K562 (cell line): ENCODE results near the gene AARS1. TPM values are rescaled to one million over a fixed set of nuclear protein-coding genes. Genes with fewer than 3 reads are reported as not detected.
A peak's percentile ranks its signal among the peaks of the same experiment; 100 is the strongest.

Source experiments
- ATAC-seq: fragments of 200-7000 bp; cut with Tn5 transposase; 3 replicates; pipeline ENCODE4 v1.9.1; 2020; ENCODE audit warnings: moderate library complexity
- BruUV-seq: library from RNA; stranded (reverse); fragments of 400-500 nt; replicated peaks from 2 replicates; lab custom pipeline; 2021; lab: Mats Ljungman, UMichigan
- CTCF ChIA-PET: fragments of 300-600 bp; formaldehyde crosslinking; extraction: SDS; loops from one replicate; lab custom pipeline; 2021; ENCODE audit warnings: low intra/inter-chr PET ratio; lab: Yijun Ruan, JAX
- POLR2A ChIA-PET: fragments of 300-600, 350-650 bp; sonication (Branson Sonifier 250); formaldehyde crosslinking; extraction: SDS; loops from one replicate; lab custom pipeline; 2021; ENCODE audit warnings: antibody characterized with exemption, inconsistent platforms; lab: Yijun Ruan, JAX
- DNase-seq, 4 experiments: peaks; one replicate each; pipeline versions ENCODE4 v3.0.0 to v3.0.0-alpha.2; 2011 to 2018; ENCODE audit warnings: low spot score in 3 of 4, mixed read lengths in 3 of 4; ENCODE audit errors: extremely low read depth in 1 of 4
- FAIRE-seq: peaks from 2 replicates; lab custom pipeline; 2011; peaks lifted over from hg19 to GRCh38; lab: Jason Lieb, UNC
- H2AFZ ChIP-seq: 2 replicates; pipeline ENCODE4 v1.6.0; 2011; ENCODE audit warnings: low read depth, low read length, control low read depth, inconsistent platforms
- H3K27ac ChIP-seq: fragments of 200-600 bp; 3 replicates; pipeline ENCODE4 v1.8.0; 2011; ENCODE audit warnings: low read depth, mild to moderate bottlenecking, control low read depth, inconsistent platforms, low read length, moderate library complexity, mixed read lengths; ENCODE audit errors: extremely low read depth
- H3K27me3 ChIP-seq, 2 experiments: fragments of 300-600 bp in 1 of 2; 2 replicates in 1 of 2; 3 replicates in 1 of 2; pipeline versions ENCODE4 v1.6.0 to v1.8.0; 2011; ENCODE audit warnings: inconsistent platforms in 2 of 2, low read length in 2 of 2, mild to moderate bottlenecking in 1 of 2, mixed read lengths in 1 of 2, moderate library complexity in 1 of 2; ENCODE audit not compliant: control insufficient read depth in 2 of 2, insufficient read depth in 2 of 2
- H3K36me3 ChIP-seq: fragments of 300-600 bp; 3 replicates; pipeline ENCODE4 v1.8.0; 2011; ENCODE audit warnings: mild to moderate bottlenecking, low read length, inconsistent platforms; ENCODE audit not compliant: control insufficient read depth, insufficient read depth
- H3K4me1 ChIP-seq, 2 experiments: fragments of 200-600 bp in 1 of 2; replicated peaks in 1 of 2; 2 replicates in 1 of 2; 3 replicates in 1 of 2; pipeline versions ENCODE4 v1.5.1 to v1.8.0; 2011; ENCODE audit warnings: inconsistent platforms in 2 of 2, low read length in 2 of 2, mild to moderate bottlenecking in 1 of 2, mixed read lengths in 1 of 2, moderate library complexity in 1 of 2; ENCODE audit not compliant: control insufficient read depth in 2 of 2, insufficient read depth in 2 of 2
- H3K4me2 ChIP-seq: 2 replicates; pipeline ENCODE4 v1.6.1; 2011; ENCODE audit warnings: low read length, control low read depth, inconsistent platforms, mixed read lengths; ENCODE audit not compliant: insufficient read depth
- H3K4me3 ChIP-seq: fragments of 200-600 bp; sonication (generic), shearing (Covaris generic); 2 replicates; pipeline ENCODE4 v1.5.1; 2016; ENCODE audit warnings: control low read depth, inconsistent platforms
- H3K79me2 ChIP-seq: fragments of 200-600 bp; 3 replicates; pipeline ENCODE4 v1.8.0; 2011; ENCODE audit warnings: low read length, inconsistent platforms; ENCODE audit not compliant: control insufficient read depth, insufficient read depth
- H3K9ac ChIP-seq, 2 experiments: 2 replicates each; pipeline versions ENCODE4 v1.6.0 to v1.6.1; 2011; ENCODE audit warnings: low read depth in 2 of 2, low read length in 2 of 2, control low read depth in 1 of 2, inconsistent platforms in 1 of 2, mild to moderate bottlenecking in 1 of 2, mixed read lengths in 1 of 2; ENCODE audit not compliant: insufficient read depth in 1 of 2
- H3K9me1 ChIP-seq: one replicate; pipeline ENCODE4 v1.6.0; 2011; ENCODE audit warnings: inconsistent platforms, mild to moderate bottlenecking, low read length, moderate library complexity; ENCODE audit not compliant: control insufficient read depth, insufficient read depth
- H3K9me3 ChIP-seq: replicated peaks from 2 replicates; pipeline ENCODE4 v1.5.1; 2011; ENCODE audit warnings: low read depth, low read length, inconsistent platforms; ENCODE audit not compliant: control insufficient read depth, insufficient read depth
- H4K20me1 ChIP-seq: replicated peaks from 2 replicates; pipeline ENCODE4 v1.6.1; 2011; ENCODE audit warnings: low read length, inconsistent platforms, mixed read lengths; ENCODE audit not compliant: control insufficient read depth, insufficient read depth
- E2F3 ChIP-seq: fragments of 250-450 bp; sonication (Bioruptor Pico); IDR thresholded peaks from 2 replicates; pipeline ENCODE4 v1.4.0; 2020; ENCODE audit warnings: mild to moderate bottlenecking
- HDGF ChIP-seq: fragments of 450-650 bp; IDR thresholded peaks from 2 replicates; pipeline ENCODE4 v1.6.1; 2016
- NFIC ChIP-seq: fragments of 450-650 bp; IDR thresholded peaks from 2 replicates; pipeline ENCODE4 v1.6.1; 2017; ENCODE audit warnings: mild to moderate bottlenecking, inconsistent platforms
- NRF1 ChIP-seq, 2 experiments: fragments of 450-650 bp; IDR thresholded peaks in 1 of 2; conservative IDR thresholded peaks in 1 of 2; 2 replicates each; pipeline ENCODE4 v1.6.1; 2014; ENCODE audit warnings: mild to moderate bottlenecking in 2 of 2
- RAD21 ChIP-seq, 2 experiments: fragments of 250-450 bp in 1 of 2; fragments of 450-650 bp in 1 of 2; sonication (Bioruptor Pico) in 1 of 2; formaldehyde crosslinking in 1 of 2; IDR thresholded peaks in 1 of 2; conservative IDR thresholded peaks in 1 of 2; 2 replicates each; pipeline versions ENCODE4 v1.4.0 to v1.8.0; 2020 to 2022; ENCODE audit warnings: mild to moderate bottlenecking in 2 of 2, moderate library complexity in 1 of 2
- SMAD4 ChIP-seq: fragments of 250-450 bp; sonication (Bioruptor Pico); conservative IDR thresholded peaks from 2 replicates; pipeline ENCODE4 v1.8.0; 2021; ENCODE audit warnings: inconsistent platforms, mild to moderate bottlenecking, moderate library complexity
- THRA ChIP-seq: fragments of 450-650 bp; IDR thresholded peaks from 2 replicates; pipeline ENCODE4 v1.6.1; 2017; ENCODE audit warnings: mild to moderate bottlenecking, moderate library complexity
- TOE1 ChIP-seq, 2 experiments: fragments of 450-650 bp in 1 of 2; sonication (generic) in 1 of 2; formaldehyde crosslinking in 1 of 2; IDR thresholded peaks; 2 replicates each; pipeline versions ENCODE4 v1.7.1 to v1.8.0; 2016 to 2022; ENCODE audit warnings: borderline replicate concordance in 2 of 2, mild to moderate bottlenecking in 2 of 2, antibody characterized with exemption in 1 of 2, inconsistent platforms in 1 of 2, low read depth in 1 of 2, missing genetic modification reagents in 1 of 2, moderate library complexity in 1 of 2
- TSHZ1 ChIP-seq: fragments of 250-450 bp; sonication (Bioruptor Pico); IDR thresholded peaks from 2 replicates; pipeline ENCODE4 v1.4.0; 2020; ENCODE audit warnings: mild to moderate bottlenecking, moderate library complexity
- ZC3H8 ChIP-seq: fragments of 450-650 bp; IDR thresholded peaks from 2 replicates; pipeline ENCODE4 v1.6.1; 2017
- ZFP1 ChIP-seq: fragments of 450-650 bp; formaldehyde crosslinking; IDR thresholded peaks from 2 replicates; pipeline ENCODE4 v1.4.0; 2020; ENCODE audit warnings: mild to moderate bottlenecking, mixed read lengths
- ZHX1 ChIP-seq: fragments of 150-350 bp; conservative IDR thresholded peaks from 2 replicates; pipeline ENCODE4 v1.6.1; 2014; ENCODE audit warnings: low read length
- WGBS: fragments of 100-300 bp; shearing (Covaris generic); methylation state at CpG from one replicate; pipeline ENCODE4 v1.1.6; 2016; ENCODE audit warnings: low coverage, mixed read lengths; ENCODE audit not compliant: insufficient coverage; ENCODE audit errors: missing lambda C conversion rate; 5-methylcytosine and 5-hydroxymethylcytosine counted together
- in situ Hi-C: fragments of 300-500 bp; cut with MboI; formaldehyde crosslinking; loops from 4 replicates; pipeline ENCODE4 v1.15.0; 2018; ENCODE audit warnings: inconsistent platforms, mixed read lengths
- intact Hi-C: fragments of 100-400 bp; cut with micrococcal nuclease; formaldehyde crosslinking; loops from 2 replicates; pipeline ENCODE4 v1.14.2; 2022
- polyA plus RNA-seq, 8 experiments: library from polyadenylated mRNA; depleted of rRNA in 4 of 8; stranded (reverse) in 5 of 8; unstranded in 3 of 8; fragments of >200 nt; fragmentation: Nextera tagmentation in 2 of 8; fragmentation: Illumina TruSeq in 1 of 8; extraction: Ambion mirVana in 2 of 8; extraction: Trizol in 1 of 8; gene quantifications; 2 replicates each; pipeline versions ENCODE4 v1.2.1 to v1.2.3, GENCODE V29; 2011 to 2014; ENCODE audit warnings: inconsistent platforms in 1 of 8, missing spikeins in 1 of 8
- total RNA-seq, 7 experiments: library from RNA; depleted of rRNA in 6 of 7; stranded (reverse); fragments of >200 nt in 6 of 7; fragmentation: Illumina TruSeq in 2 of 7; extraction: Trizol in 2 of 7; gene quantifications; 2 replicates each; pipeline versions ENCODE4 v1.2.1 to v1.2.3, GENCODE V29; 2011 to 2021; ENCODE audit warnings: low replicate concordance in 1 of 7
- TF ChIP-seq, protein P1 (sequence below): IDR thresholded peaks from 2 replicates; pipeline ENCODE4 v1.6.1; 2016; ENCODE audit warnings: missing genetic modification characterization, missing compliant biosample characterization

The AARS1 gene
- total and polyA plus RNA-seq, 9 of the 15 experiments (the other 6 are each of a cell fraction or from before 2014, with no cell fraction given): 50.1 to 235 (median 174) TPM

DNA sequence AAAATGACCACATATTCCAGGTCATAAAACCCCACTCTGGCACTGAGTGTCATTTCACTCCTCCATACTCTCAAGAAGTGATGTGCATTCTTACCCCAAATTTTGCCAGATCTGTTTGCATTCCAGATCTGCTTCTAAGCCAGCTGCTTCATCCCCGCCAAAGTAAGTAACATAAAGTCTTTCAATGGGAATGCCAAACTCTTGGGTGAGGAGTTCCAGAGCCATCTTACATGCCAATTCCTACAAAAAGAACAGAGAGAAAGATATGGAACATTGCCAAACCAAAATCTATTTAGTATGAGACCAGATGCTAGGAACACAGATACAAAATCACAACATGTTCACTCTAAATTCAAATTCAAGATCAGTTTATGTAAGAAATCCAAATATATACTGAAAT, 12.9 kb downstream of the AARS1 start:
- POLR2A ChIA-PET: interaction anchor here (1.5 to 2.9 kb wide), 2 partner anchors 9 to 11 kb away, joined by 11 to 16 read pairs; no protein-coding TSS in a partner anchor
- H3K4me3 ChIP-seq: no peak overlapping the region
- no peak overlapping the region for H3K27ac ChIP-seq
- WGBS: 93% methylated on average over 1 of the region's 1 CpG
- peaks cover 91% of the 10 kb centered on the region for H3K36me3 ChIP-seq
- H3K9me1 ChIP-seq: no peaks in the 10 kb centered on the region
- H3K79me2 ChIP-seq: peaks cover 52% of the 10 kb centered on the region
- H3K9ac ChIP-seq: no peak overlapping the region
- H3K4me1 ChIP-seq: no peaks in the 10 kb centered on the region; a peak in 1 of 5 replicates
- no peak overlapping the region for H3K4me2 ChIP-seq
- intact Hi-C loops (no loop called here), in situ Hi-C loops (no loop called here)
- DNase-seq (no peak), FAIRE-seq (no peak), ATAC-seq (no peak)
- H3K9me3 ChIP-seq: no peaks in the 10 kb centered on the region
- CTCF ChIA-PET: no interaction called here
- no peak overlapping the region for H2AFZ ChIP-seq
- peaks cover 26% of the 10 kb centered on the region for H4K20me1 ChIP-seq
- no peaks in the 10 kb centered on the region for H3K27me3 ChIP-seq
- TSS peak; percentile 8 for BruUV-seq
- no peak for TF ChIP-seq NRF1 (conservative IDR thresholded peaks at IDR 0.05 in 1 of 2, IDR thresholded peaks at IDR 0.05 in 1 of 2)
- TF ChIP-seq HDGF: no peak
- TF ChIP-seq TOE1 (IDR thresholded peaks at IDR 0.05; ENCODE audit: borderline replicate concordance): no peak
- TF ChIP-seq TOE1 (CRISPR knock-in tag; IDR thresholded peaks at IDR 0.05; ENCODE audit: borderline replicate concordance, low read depth): no peak
- TF ChIP-seq E2F3 (CRISPR knock-in tag): no peak
- TF ChIP-seq RAD21 (CRISPR knock-in tag; conservative IDR thresholded peaks at IDR 0.05 in 1 of 2, IDR thresholded peaks at IDR 0.05 in 1 of 2): no peak
- TF ChIP-seq ZC3H8: no peak
- no peak for TF ChIP-seq ZFP1
- TF ChIP-seq ZHX1: no peak
- no peak for TF ChIP-seq SMAD4 (CRISPR knock-in tag)
- TF ChIP-seq TSHZ1 (CRISPR knock-in tag): no peak
- TF ChIP-seq, protein P1, sequence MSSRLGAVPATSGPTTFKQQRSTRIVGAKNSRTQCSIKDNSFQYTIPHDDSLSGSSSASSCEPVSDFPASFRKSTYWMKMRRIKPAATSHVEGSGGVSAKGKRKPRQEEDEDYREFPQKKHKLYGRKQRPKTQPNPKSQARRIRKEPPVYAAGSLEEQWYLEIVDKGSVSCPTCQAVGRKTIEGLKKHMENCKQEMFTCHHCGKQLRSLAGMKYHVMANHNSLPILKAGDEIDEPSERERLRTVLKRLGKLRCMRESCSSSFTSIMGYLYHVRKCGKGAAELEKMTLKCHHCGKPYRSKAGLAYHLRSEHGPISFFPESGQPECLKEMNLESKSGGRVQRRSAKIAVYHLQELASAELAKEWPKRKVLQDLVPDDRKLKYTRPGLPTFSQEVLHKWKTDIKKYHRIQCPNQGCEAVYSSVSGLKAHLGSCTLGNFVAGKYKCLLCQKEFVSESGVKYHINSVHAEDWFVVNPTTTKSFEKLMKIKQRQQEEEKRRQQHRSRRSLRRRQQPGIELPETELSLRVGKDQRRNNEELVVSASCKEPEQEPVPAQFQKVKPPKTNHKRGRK (tag): peak; percentile 42; the same call in 1 of the 2 replicates
- peak; percentile 69 for TF ChIP-seq NFIC
- TF ChIP-seq THRA: no peak
